ENCODE results near the gene LCE3E.
A peak's percentile ranks its signal among the peaks of the same experiment; 100 is the strongest.
"Not testable (repeated sequence)": the region's sequence is repeated elsewhere in the genome, so short reads cannot be mapped to it uniquely, and the experiment has no call there.

The LCE3E gene, protein sequence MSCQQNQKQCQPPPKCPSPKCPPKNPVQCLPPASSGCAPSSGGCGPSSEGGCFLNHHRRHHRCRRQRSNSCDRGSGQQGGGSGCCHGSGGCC

DNA sequence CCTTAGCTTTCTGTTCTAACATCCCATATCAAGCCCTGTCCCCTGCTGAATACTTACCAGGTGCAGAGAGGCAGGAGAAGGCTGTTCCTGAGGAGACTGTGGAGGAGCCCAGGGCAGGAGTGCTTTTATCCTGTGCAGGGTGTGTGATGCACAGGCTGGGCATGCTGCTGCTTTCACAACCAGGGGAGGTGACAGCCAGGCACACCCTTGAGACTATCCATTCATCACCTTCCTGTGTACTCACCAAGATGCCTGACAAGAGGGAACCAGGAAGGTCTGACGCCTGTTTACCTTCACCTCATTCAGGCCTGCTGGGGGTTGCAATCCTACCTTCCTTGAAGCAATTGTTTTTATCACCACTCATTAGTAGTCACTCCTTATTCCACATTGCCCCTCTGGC, at the start of gene LCE3E:
TSS of gene LCE3E (minus strand) at position 100 of the 400 bp plus-strand sequence. CDS start 572 bp downstream, outside the sequence.
- no peak for DNase-seq (ENCODE audit: low read depth)

- no peak for DNase-seq (ENCODE audit: low read depth)
Measured at GRCh38 chr1:152613511-152613910, 46.9 kb upstream of the LCE3E start, which contains the start of gene LCE3B. Gene LCE3B (plus strand): TSS chr1:152613811. CDS start chr1:152613811, 0 bp downstream.

GRCh38 chr1:152599934-152600333, 33.4 kb upstream of the LCE3E start, which contains the start of gene LCE3C:
Gene LCE3C (plus strand): TSS chr1:152600234. CDS start chr1:152600732, 498 bp downstream.
- DNase-seq (ENCODE audit: low read depth): no peak

DNA sequence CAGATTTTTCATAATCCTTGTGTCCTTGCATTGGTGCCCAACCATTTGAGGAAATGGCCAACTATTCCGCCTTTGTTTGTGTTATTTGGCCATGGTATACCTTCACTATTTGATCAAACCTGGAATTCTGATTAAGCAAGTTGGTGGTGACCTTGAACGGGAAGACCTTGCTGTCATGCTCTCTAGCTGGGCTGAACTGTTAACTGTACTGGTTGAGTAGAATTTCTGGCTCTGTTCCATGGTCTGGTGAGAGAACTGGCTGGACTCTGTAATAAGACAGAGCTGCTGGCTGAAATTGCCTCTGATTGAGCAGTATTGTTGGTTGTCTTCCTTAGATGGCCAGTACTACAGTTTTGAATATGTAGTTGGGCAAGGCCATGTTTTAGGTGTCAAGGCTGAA, 30.4 kb upstream of the LCE3E start:
- no peak for DNase-seq (ENCODE audit: low read depth)

GRCh38 chr1:152585586-152585985, 19.0 kb upstream of the LCE3E start:
- DNase-seq (ENCODE audit: low read depth): no peak

GRCh38 chr1:152582647-152583046, 16.1 kb upstream of the LCE3E start:
- no peak for DNase-seq (ENCODE audit: low read depth)

- DNase-seq (ENCODE audit: low read depth): no peak
Measured at GRCh38 chr1:152580433-152580832, 13.9 kb upstream of the LCE3E start, which contains the start of gene LCE3D. Gene LCE3D (minus strand): TSS chr1:152580516. CDS start chr1:152579936, 580 bp downstream.

GRCh38 chr1:152579526-152579925, 12.9 kb upstream of the LCE3E start:
- not testable (repeated sequence) for DNase-seq (ENCODE audit: low read depth)

DNA sequence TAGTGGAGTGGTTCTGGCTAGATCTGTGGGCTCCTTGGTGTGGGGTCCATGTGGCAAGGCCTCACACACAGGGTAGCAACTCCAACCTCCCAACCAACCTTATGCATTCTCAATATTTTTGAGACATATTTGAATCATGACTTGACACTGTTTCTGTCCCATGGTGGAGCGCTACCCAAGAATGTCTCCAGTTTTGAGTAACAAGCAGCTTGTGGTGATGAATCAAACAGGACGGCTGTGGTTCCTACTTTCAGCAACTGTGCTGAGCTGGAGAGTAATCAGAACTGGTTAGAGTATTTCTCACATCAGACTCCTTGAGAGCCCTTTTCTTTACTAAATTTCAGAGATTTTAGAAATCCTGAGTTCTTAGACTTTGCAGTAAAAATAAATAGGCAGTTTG, 10.6 kb upstream of the LCE3E start:
- DNase-seq (ENCODE audit: low read depth): no peak

DNA sequence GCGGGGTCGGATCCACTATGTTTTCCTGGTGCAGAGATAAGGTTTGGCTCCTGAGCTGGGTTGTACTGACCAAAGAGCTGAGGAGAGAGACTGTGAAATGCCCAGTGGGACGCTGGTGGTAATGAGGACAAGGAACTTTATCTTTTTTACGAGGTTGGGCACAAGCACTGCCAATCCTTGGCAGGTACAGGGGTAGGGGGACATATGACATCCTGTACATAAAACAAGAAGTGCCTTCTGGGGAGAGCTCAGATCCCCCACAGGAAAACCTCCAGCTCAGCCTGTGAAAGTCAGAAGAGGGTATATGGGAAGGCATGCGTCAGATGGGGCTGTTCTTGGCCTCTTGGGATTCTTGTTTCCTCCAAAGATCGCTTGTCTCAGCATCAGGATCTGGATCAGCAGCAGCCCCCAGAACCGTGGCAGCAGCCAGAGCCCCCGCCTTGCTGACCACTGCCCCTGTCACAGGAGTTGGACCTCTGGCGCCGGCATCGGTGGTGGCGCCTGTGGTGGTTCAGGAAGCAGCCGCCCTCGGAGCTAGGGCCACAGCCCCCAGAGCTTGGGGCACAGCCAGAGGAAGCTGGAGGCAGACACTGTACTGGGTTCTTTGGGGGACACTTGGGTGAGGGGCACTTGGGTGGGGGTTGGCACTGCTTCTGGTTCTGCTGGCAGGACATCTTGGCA, 905 bp downstream of the LCE3E start:
- DNase-seq (ENCODE audit: low read depth): no peak

DNA sequence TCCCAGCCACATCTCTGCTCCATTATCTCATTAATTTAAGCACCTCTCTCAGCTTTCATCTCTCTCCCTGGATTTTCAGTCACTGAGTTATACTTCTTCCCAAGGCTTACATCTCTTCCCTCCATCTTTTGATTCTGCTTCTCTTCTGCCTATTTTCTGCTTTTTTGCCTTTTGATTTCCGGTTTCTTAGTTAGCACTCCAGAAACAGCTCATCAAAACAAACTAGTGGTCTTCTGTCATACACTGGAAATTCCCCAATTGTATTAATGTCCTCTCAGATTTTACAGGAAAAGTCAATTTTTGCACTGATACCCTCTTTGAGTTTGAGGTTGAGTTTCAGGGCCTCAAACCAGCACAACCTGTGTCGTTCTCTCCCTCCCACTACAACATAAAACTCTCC, 1.5 kb downstream of the LCE3E start:
- no peak for DNase-seq (ENCODE audit: low read depth)

- DNase-seq (ENCODE audit: low read depth): not testable (repeated sequence)
Measured at GRCh38 chr1:152548358-152548757, 18.2 kb downstream of the LCE3E start.

DNA sequence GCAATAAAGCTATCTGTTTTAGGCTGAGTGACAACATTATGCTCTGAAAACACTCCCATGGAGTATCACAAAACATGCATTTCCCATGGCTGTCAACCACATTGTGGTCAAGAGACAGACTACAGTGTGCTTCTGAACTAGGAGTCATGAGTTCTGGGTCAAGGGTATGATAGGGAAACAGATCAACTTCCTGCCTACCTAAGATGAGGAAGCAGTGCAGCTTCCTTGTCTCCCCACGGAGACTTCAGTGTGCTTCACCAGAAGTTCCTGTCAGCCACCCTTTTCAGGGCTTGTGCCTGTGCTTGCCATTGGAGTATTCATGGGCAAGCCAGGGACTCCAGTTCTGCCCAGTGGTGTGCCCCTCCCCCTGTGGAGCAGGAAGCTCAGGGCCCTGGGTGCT, 19.9 kb downstream of the LCE3E start:
- no peak for DNase-seq (ENCODE audit: low read depth)

- no peak for DNase-seq (ENCODE audit: low read depth)
Measured at GRCh38 chr1:152543820-152544219, 22.8 kb downstream of the LCE3E start.

DNA sequence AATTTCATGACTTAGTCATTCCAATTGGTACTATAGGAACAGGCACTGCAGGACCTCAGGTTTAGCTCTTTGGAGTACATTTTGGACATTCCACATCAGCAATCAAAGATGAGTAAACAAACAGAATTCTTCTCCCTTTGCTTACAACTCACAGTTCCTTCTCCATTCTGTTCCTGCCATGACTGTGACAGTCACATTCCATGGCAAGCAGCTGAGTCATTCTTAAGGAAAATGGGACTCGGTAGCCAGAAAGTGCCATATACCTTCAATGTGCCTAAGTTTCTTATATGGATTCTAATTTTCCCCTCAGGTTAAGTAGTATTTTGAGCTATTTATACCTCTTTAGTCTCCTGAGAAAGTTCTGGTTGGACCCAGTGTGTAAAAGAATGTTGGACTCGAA, 26.7 kb downstream of the LCE3E start:
- no peak for DNase-seq (ENCODE audit: low read depth)

GRCh38 chr1:152537496-152537895, 29.1 kb downstream of the LCE3E start:
- DNase-seq (ENCODE audit: low read depth): no peak

- no peak for DNase-seq (ENCODE audit: low read depth)
Measured at GRCh38 chr1:152535774-152536173, 30.8 kb downstream of the LCE3E start.

DNA sequence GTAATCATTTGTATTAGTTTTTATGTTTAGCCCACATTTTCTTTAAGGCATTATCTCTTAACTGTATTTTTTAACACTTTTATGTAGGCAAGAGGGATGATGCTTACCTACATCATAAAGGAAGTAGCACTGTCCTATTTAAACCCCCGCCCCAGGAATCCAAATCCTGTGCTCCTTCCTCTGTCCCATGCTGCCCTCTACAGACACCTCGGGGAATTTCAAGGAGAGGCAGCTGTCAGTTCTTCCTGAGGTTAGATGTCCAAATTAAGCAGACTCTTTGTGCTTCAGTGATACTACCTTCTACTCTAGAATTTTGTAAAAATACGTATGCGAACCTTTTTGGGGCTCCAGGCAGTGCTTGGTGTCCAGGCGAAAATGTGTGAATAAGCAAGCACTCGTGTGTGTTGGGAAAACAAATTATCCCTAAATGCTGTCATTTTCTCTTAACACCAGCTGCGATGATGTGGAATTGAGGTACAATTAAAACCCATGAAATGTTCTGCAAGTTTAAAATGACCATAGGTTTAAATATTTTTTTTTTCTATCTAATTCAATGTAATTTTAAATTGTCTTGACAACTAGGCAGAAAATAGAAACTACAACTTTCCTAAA, 33.1 kb downstream of the LCE3E start:
- peak; percentile 12 for DNase-seq (ENCODE audit: low read depth)

- no peak for DNase-seq (ENCODE audit: low read depth)
Measured at GRCh38 chr1:152525080-152525641, 41.4 kb downstream of the LCE3E start.

DNA sequence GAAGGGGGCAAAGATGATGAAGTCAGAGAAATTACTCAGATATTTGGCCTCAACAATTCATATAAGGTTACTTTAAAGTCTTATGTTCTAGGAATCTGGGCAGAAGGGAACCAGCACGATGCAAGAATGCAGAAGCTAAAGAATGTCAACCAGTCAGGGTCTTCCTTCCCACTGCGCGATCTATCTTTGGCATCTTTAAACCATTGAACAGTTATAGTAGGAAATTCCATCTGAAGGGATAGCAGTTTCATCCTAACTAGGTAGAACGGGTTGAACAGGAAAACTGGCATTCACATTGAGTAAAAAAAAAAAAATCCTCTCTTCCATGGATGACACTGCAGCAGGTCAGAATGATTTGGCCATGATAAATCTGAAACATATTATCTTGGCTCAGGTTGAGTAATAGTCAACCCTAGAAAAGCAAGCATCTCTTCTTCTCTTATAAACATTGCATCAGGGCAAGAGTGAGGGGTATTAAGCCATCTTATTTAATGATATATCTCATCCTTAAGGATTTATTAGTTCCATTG, 46.0 kb downstream of the LCE3E start:
- no peak for DNase-seq (ENCODE audit: low read depth)

GRCh38 chr1:152519851-152520250, 46.7 kb downstream of the LCE3E start:
- no peak for DNase-seq (ENCODE audit: low read depth)

- no peak for DNase-seq (ENCODE audit: low read depth)
Measured at GRCh38 chr1:152517237-152517811, 49.3 kb downstream of the LCE3E start.

Measured in iris pigment epithelial cell (primary cell).